ENCODE data around the gene PTPN2. TPM values are rescaled to one million over a fixed set of nuclear protein-coding genes. Genes with fewer than 3 reads are reported as not detected.

Gene PTPN2
- total and polyA plus RNA-seq, 2 of the 4 experiments (the other 2 are of a cell fraction): 13.2 to 30.6 TPM

- TF ChIP-seq BHLHE40 (IDR thresholded peaks at IDR 0.05; ENCODE audit: low read depth, low read length) (no peak), POLR2A (IDR thresholded peaks at IDR 0.05; ENCODE audit: low read depth, low read length) (no peak)
Measured at GRCh38 chr18:12838178-12838634, 45.8 kb downstream of the PTPN2 start (continued).

GRCh38 chr18:12837747-12838146, 46.3 kb downstream of the PTPN2 start:
- TF ChIP-seq POLR2A (IDR thresholded peaks at IDR 0.05; ENCODE audit: low read depth, low read length) (no peak), RCOR1 (IDR thresholded peaks at IDR 0.05; ENCODE audit: insufficient replicate concordance, low read length) (no peak), ELK1 (IDR thresholded peaks at IDR 0.05; ENCODE audit: borderline replicate concordance, low read depth, low read length) (no peak), NFE2L2 (IDR thresholded peaks at IDR 0.05; ENCODE audit: low read depth, low read length) (no peak), CTCF (conservative IDR thresholded peaks at IDR 0.05; ENCODE audit: low read depth, low read length) (no peak), CEBPB (IDR thresholded peaks at IDR 0.05; ENCODE audit: low read depth, low read length) (no peak), BHLHE40 (IDR thresholded peaks at IDR 0.05; ENCODE audit: low read depth, low read length) (no peak), CHD1 (IDR thresholded peaks at IDR 0.05; ENCODE audit: low read depth, low read length) (no peak)
- dilution Hi-C loops (cut with HindIII; ENCODE audit: low sequenced_read_pairs, unreplicated experiment): no loop called here
- DNase-seq: peak; percentile 47
- Histone ChIP-seq H4K20me1 (ENCODE audit: insufficient read depth, low read length) (no peaks in the 10 kb centered on the region), H2AFZ (replicated peaks; ENCODE audit: low read length, poor library complexity) (no peak overlapping the region), H4K5ac (ENCODE audit: low read depth, low read length) (peak overlapping the region; percentile 90), H3K9me1 (ENCODE audit: insufficient read depth, low read length) (peaks cover 8% of the 10 kb centered on the region), H3K4ac (ENCODE audit: low read depth, low read length) (no peak overlapping the region), H3K56ac (ENCODE audit: extremely low read depth, insufficient read depth, low read length) (peak overlapping the region; percentile 54; the same call in 1 of the 2 replicates), H3K79me1 (ENCODE audit: low read depth in 1 of 2, low read length in 2 of 2) (peaks cover 18 to 34% of the 10 kb centered on the region in 2 experiments), H2BK20ac (ENCODE audit: low read depth, low read length) (no peak overlapping the region), H2BK5ac (ENCODE audit: low read depth, low read length, poor library complexity, severe bottlenecking) (peak overlapping the region; percentile 99), H2AK5ac (ENCODE audit: low read depth, low read length) (no peak overlapping the region), H4K91ac (ENCODE audit: insufficient read depth, low read depth, low read length) (no peak overlapping the region), H2BK15ac (ENCODE audit: low read depth, low read length) (no peak overlapping the region; the same call in 2 of the 3 replicates), H2AK9ac (replicated peaks; ENCODE audit: low read depth, low read length, poor library complexity) (no peak overlapping the region), H3K27ac (ENCODE audit: insufficient read depth, low read length) (peak overlapping the region; percentile 89; the same call in 1 of the 2 replicates), H3K9ac (ENCODE audit: low read depth, low read length) (peak overlapping the region; percentile 16; the same call in 1 of the 2 replicates), H3K14ac (replicated peaks; ENCODE audit: low read depth, low read length) (no peak overlapping the region), H3K36me3 (ENCODE audit: control insufficient read depth, insufficient read depth, low read length) (peaks cover 2% of the 10 kb centered on the region; the same call in 1 of the 2 replicates), H3K4me3 (ENCODE audit: insufficient read depth, low read depth, low read length) (no peak overlapping the region), H4K8ac (ENCODE audit: low read depth in 2 of 2, low read length in 2 of 2) (peak overlapping the region; percentile 31 to 70; a peak in 1 of 4 replicates), H3K4me1 (ENCODE audit: control insufficient read depth, insufficient read depth, low read length) (peaks cover 15% of the 10 kb centered on the region), H3K9me3 (ENCODE audit: control insufficient read depth, insufficient read depth, low read length) (no peaks in the 10 kb centered on the region), H3K23ac (ENCODE audit: low read depth, low read length) (no peak overlapping the region), H3K4me2 (ENCODE audit: low read depth, low read length) (peak overlapping the region; percentile 67), H3K27me3 (ENCODE audit: control insufficient read depth, insufficient read depth, low read length) (no peaks in the 10 kb centered on the region), H3K18ac (ENCODE audit: low read depth, low read length) (peak overlapping the region; percentile 99), H2BK120ac (ENCODE audit: low read depth, low read length) (no peak overlapping the region; the same call in 1 of the 2 replicates)
- CTCF ChIA-PET: no interaction called here
- in situ Hi-C loops (cut with MboI; ENCODE audit: low sequenced_read_pairs): no loop called here
- no TSS peak for BruUV-seq (replicated peaks)
- intact Hi-C loops (cut with micrococcal nuclease): loop anchor here (2.0 kb wide), 1 partner anchor 45 kb away; no protein-coding TSS in a partner anchor
- POLR2A ChIA-PET (ENCODE audit: unreplicated experiment): no interaction called here
- peak; percentile 5 for ATAC-seq (ENCODE audit: low read depth)
